GM12878 (cell line): ENCODE measurements around the gene ATP6V1G2. TPM values are rescaled to one million over a fixed set of nuclear protein-coding genes. Genes with fewer than 3 reads are reported as not detected.

Experiments
- ATAC-seq: fragments of 200-7000 bp; cut with Tn5 transposase; 3 replicates; pipeline ENCODE4 v1.9.1; 2020; ENCODE audit warnings: mild to moderate bottlenecking, moderate library complexity
- BruUV-seq: library from RNA; stranded (reverse); fragments of 400-500 nt; replicated peaks from 2 replicates; lab custom pipeline; 2021; lab: Mats Ljungman, UMichigan
- CTCF ChIA-PET: fragments of 300-600 bp; sonication (Branson Sonifier 250); formaldehyde crosslinking; extraction: SDS; loops from one replicate; lab custom pipeline; 2021; ENCODE audit warnings: inconsistent platforms; lab: Yijun Ruan, JAX
- POLR2A ChIA-PET: fragments of 350-600 bp; formaldehyde crosslinking; extraction: SDS; loops from one replicate; lab custom pipeline; 2021; ENCODE audit warnings: inconsistent platforms; lab: Charles Lee
- RAD21 ChIA-PET: fragments of 300-600 bp; sonication (Branson Sonifier 250); formaldehyde crosslinking; loops from one replicate; lab custom pipeline; 2023; ENCODE audit warnings: antibody characterized with exemption; ENCODE audit not compliant: unreplicated experiment; lab: Charles Lee
- SMC1A ChIA-PET: fragments of 300-600 bp; sonication (Branson Sonifier 250); formaldehyde crosslinking; loops from one replicate; lab custom pipeline; 2023; ENCODE audit not compliant: unreplicated experiment, uncharacterized antibody; lab: Charles Lee
- DNase-seq: peaks from one replicate; pipeline ENCODE4 v3.0.0-alpha.2; 2011; ENCODE audit warnings: low read depth, low spot score
- FAIRE-seq: peaks from 3 replicates; lab custom pipeline; 2011; peaks lifted over from hg19 to GRCh38; lab: Jason Lieb, UNC
- H2AFZ ChIP-seq: 2 replicates; pipeline ENCODE4 v1.6.0; 2011; ENCODE audit warnings: low read depth, low read length, control low read depth; ENCODE audit not compliant: control insufficient read depth
- H3K27ac ChIP-seq: 2 replicates; pipeline ENCODE4 v1.5.1; 2011; ENCODE audit warnings: control low read depth; ENCODE audit not compliant: control insufficient read depth, insufficient read depth
- H3K27me3 ChIP-seq, 2 experiments: replicated peaks in 1 of 2; 2 replicates each; pipeline versions ENCODE4 v1.6.0 to v1.6.1; 2011; ENCODE audit warnings: low read length in 1 of 2; ENCODE audit not compliant: control insufficient read depth in 2 of 2, insufficient read depth in 2 of 2
- H3K36me3 ChIP-seq, 2 experiments: 2 replicates each; pipeline ENCODE4 v1.5.1; 2011; ENCODE audit warnings: low read length in 1 of 2; ENCODE audit not compliant: control insufficient read depth in 2 of 2, insufficient read depth in 2 of 2
- H3K4me1 ChIP-seq: 2 replicates; pipeline ENCODE4 v1.6.1; 2011; ENCODE audit warnings: mild to moderate bottlenecking, low read length, moderate library complexity, mixed read lengths; ENCODE audit not compliant: control insufficient read depth, insufficient read depth
- H3K4me2 ChIP-seq: 2 replicates; pipeline ENCODE4 v1.6.0; 2011; ENCODE audit warnings: control low read depth; ENCODE audit not compliant: control insufficient read depth, insufficient read depth
- H3K4me3 ChIP-seq: fragments of 200-600 bp; sonication (generic); 2 replicates; pipeline ENCODE4 v1.5.1; 2016
- H3K79me2 ChIP-seq: 2 replicates; pipeline ENCODE4 v1.6.0; 2011; ENCODE audit warnings: low read length; ENCODE audit not compliant: control insufficient read depth, insufficient read depth
- H3K9ac ChIP-seq: 2 replicates; pipeline ENCODE4 v1.8.0; 2011; ENCODE audit warnings: low read length, control low read depth, mixed read lengths; ENCODE audit not compliant: control insufficient read depth, insufficient read depth
- H3K9me3 ChIP-seq: replicated peaks from 3 replicates; pipeline ENCODE4 v1.5.1; 2011; ENCODE audit warnings: mild to moderate bottlenecking, low read length; ENCODE audit not compliant: control insufficient read depth, insufficient read depth
- H4K20me1 ChIP-seq: 2 replicates; pipeline ENCODE4 v1.6.0; 2011; ENCODE audit not compliant: control insufficient read depth, insufficient read depth
- HCFC1 ChIP-seq: fragments of 150-350 bp; IDR thresholded peaks from 2 replicates; pipeline ENCODE4 v1.6.1; 2014; ENCODE audit warnings: low read length
- IKZF2 ChIP-seq, 2 experiments: fragments of 450-650 bp; IDR thresholded peaks; 2 replicates each; pipeline ENCODE4 v1.6.1; 2017; ENCODE audit warnings: mild to moderate bottlenecking in 2 of 2, moderate library complexity in 2 of 2
- JUND ChIP-seq: IDR thresholded peaks from 2 replicates; pipeline ENCODE4 v1.6.1; 2012; ENCODE audit warnings: low read depth, mild to moderate bottlenecking, low read length, improper control_type of control experiment, moderate library complexity
- LARP7 ChIP-seq: fragments of 450-650 bp; IDR thresholded peaks from 2 replicates; pipeline ENCODE4 v1.6.1; 2017; ENCODE audit warnings: mild to moderate bottlenecking
- NBN ChIP-seq: fragments of 450-650 bp; IDR thresholded peaks from 2 replicates; pipeline ENCODE4 v1.6.1; 2016
- PAX8 ChIP-seq: fragments of 450-650 bp; IDR thresholded peaks from 2 replicates; pipeline ENCODE4 v1.6.1; 2017; ENCODE audit warnings: mild to moderate bottlenecking, moderate library complexity
- POLR2A ChIP-seq: IDR thresholded peaks from 2 replicates; pipeline ENCODE4 v1.6.1; 2011; ENCODE audit warnings: low read depth, mild to moderate bottlenecking, low read length
- RB1 ChIP-seq: fragments of 450-650 bp; formaldehyde crosslinking; IDR thresholded peaks from 2 replicates; pipeline ENCODE4 v1.6.1; 2017; ENCODE audit warnings: mild to moderate bottlenecking, borderline replicate concordance
- SPI1 ChIP-seq: IDR thresholded peaks from 2 replicates; pipeline ENCODE4 v1.6.1; 2011; ENCODE audit warnings: low read depth, mild to moderate bottlenecking, low read length, moderate library complexity, borderline replicate concordance; ENCODE audit not compliant: insufficient read depth
- SREBF1 ChIP-seq: IDR thresholded peaks from 2 replicates; pipeline ENCODE4 v1.6.1; 2012; ENCODE audit warnings: mild to moderate bottlenecking, low read length
- STAT3 ChIP-seq: IDR thresholded peaks from 2 replicates; pipeline ENCODE4 v1.6.1; 2011; ENCODE audit warnings: low read depth, low read length, improper control_type of control experiment
- ZZZ3 ChIP-seq: IDR thresholded peaks from 2 replicates; pipeline ENCODE4 v1.6.1; 2011; ENCODE audit warnings: low read depth; ENCODE audit not compliant: control insufficient read depth, insufficient read length
- WGBS: methylation state at CpG from one replicate; pipeline ENCODE4 v1.1.6; 2016; ENCODE audit warnings: low lambda C conversion rate; ENCODE audit not compliant: insufficient replicate concordance, insufficient coverage; ENCODE audit errors: missing lambda C conversion rate; 5-methylcytosine and 5-hydroxymethylcytosine counted together
- in situ Hi-C: fragments of 300-500 bp; cut with MboI; formaldehyde crosslinking; loops from 9 replicates; pipeline ENCODE4 v1.14.3; 2018; ENCODE audit warnings: mixed read lengths
- intact Hi-C: fragments of 100-400 bp; cut with micrococcal nuclease; formaldehyde crosslinking; loops from one replicate; pipeline ENCODE4 v1.14.2; 2022; ENCODE audit not compliant: unreplicated experiment
- polyA plus RNA-seq, 11 experiments: library from polyadenylated mRNA; depleted of rRNA in 4 of 11; unstranded in 6 of 11; stranded (reverse) in 5 of 11; fragments of >200 nt; fragmentation: Nextera tagmentation in 4 of 11; fragmentation: Illumina TruSeq in 1 of 11; extraction: Ambion mirVana in 4 of 11; extraction: Trizol in 1 of 11; gene quantifications; 1 replicate in 1 of 11; 2 replicates in 10 of 11; pipeline versions ENCODE4 v1.2.1 to v1.2.3, GENCODE V29; 2011 to 2016; ENCODE audit warnings: inconsistent platforms in 2 of 11, missing spikeins in 2 of 11, low read depth in 1 of 11
- total RNA-seq, 4 experiments: library from RNA; depleted of rRNA in 3 of 4; stranded (reverse); fragments of >200 nt in 3 of 4; fragmentation: Illumina TruSeq in 1 of 4; extraction: Trizol in 1 of 4; gene quantifications; 2 replicates each; pipeline versions ENCODE4 v1.2.1 to v1.2.3, GENCODE V29; 2013 to 2021
- TF ChIP-seq, protein P1 (sequence below): fragments of 450-650 bp; IDR thresholded peaks from 2 replicates; pipeline ENCODE4 v1.6.1; 2017; ENCODE audit warnings: mild to moderate bottlenecking
- TF ChIP-seq, protein P2 (sequence below): fragments of 450-650 bp; IDR thresholded peaks from 2 replicates; pipeline ENCODE4 v1.6.1; 2017; ENCODE audit warnings: borderline replicate concordance
- TF ChIP-seq, protein P3 (sequence below): fragments of 150-350 bp; IDR thresholded peaks from 2 replicates; pipeline ENCODE4 v1.6.1; 2014; ENCODE audit warnings: mild to moderate bottlenecking, low read depth, low read length

Gene ATP6V1G2
- total and polyA plus RNA-seq, 10 of the 15 experiments (the other 5 are each of a cell fraction or from before 2014, with no cell fraction given) = 0.45 to 8.9 (median 2.8) TPM

DNA sequence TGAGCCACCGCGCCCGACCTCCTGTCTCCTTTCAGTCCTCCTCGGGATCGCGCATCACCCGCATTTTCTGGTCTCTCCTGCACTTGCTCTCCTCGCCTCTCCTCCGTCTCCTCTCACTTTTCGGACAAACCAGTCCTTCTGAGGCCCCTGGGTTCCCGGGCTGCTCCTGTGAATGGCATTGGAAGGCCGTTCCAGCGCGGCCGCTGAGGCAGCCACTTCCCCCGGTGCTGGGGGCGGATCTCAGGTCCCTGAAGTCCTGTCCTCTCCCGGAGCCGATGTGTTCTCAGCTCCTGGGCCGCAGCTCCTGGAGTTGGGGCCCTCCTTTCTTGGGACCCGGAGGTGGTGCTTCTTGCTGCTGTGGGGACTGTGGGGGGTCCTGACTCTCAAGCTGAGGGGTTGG is 47.7 kb downstream of the ATP6V1G2 start:
- Histone ChIP-seq H2AFZ (no peak overlapping the region), H3K9me3 (no peaks in the 10 kb centered on the region), H3K4me3 (peak overlapping the region; percentile 65), H3K4me2 (peak overlapping the region; percentile 69; the same call in 1 of the 2 replicates), H3K4me1 (0 out of 2 replicates have a peak, but pooled peaks cover 2% of the 10 kb centered on the region), H3K27me3 (no peaks in the 10 kb centered on the region), H3K27ac (no peak overlapping the region), H4K20me1 (no peaks in the 10 kb centered on the region), H3K79me2 (peaks cover 92% of the 10 kb centered on the region), H3K36me3 (no peaks in the 10 kb centered on the region), H3K9ac (peak overlapping the region; percentile 28; the same call in 1 of the 2 replicates)
- ATAC-seq (no peak), DNase-seq (no peak), FAIRE-seq (no peak)
- ChIA-PET POLR2A (interaction anchor here (0.6 to 1.2 kb wide), 2 partner anchors 10 to 99 kb away, joined by 4 to 6 read pairs; no protein-coding TSS in a partner anchor), CTCF (interaction anchor here (0.5 to 7.0 kb wide), 2 partner anchors 42 to 190 kb away, joined by 3 to 100 read pairs; partner anchors contain the start of gene DDX39B), RAD21 (interaction anchor here (5.7 kb wide), 1 partner anchor 42 kb away, joined by 72 read pairs; the partner anchor contains the start of gene DDX39B), SMC1A (interaction anchor here (0.9 kb wide), 1 partner anchor 99 kb away, joined by 3 read pairs; no protein-coding TSS in a partner anchor)
- 39% methylated on average over 21 of the region's 21 CpGs for WGBS
- TF ChIP-seq POLR2A (no peak), SREBF1 (no peak), PAX8 (no peak), NBN (no peak), ZZZ3 (no peak), LARP7 (no peak), RB1 (no peak), HCFC1 (no peak), IKZF2 (IDR thresholded peaks at IDR 0.05) (no peak), JUND (no peak), STAT3 (no peak), SPI1 (no peak)
- TF ChIP-seq, protein P1, sequence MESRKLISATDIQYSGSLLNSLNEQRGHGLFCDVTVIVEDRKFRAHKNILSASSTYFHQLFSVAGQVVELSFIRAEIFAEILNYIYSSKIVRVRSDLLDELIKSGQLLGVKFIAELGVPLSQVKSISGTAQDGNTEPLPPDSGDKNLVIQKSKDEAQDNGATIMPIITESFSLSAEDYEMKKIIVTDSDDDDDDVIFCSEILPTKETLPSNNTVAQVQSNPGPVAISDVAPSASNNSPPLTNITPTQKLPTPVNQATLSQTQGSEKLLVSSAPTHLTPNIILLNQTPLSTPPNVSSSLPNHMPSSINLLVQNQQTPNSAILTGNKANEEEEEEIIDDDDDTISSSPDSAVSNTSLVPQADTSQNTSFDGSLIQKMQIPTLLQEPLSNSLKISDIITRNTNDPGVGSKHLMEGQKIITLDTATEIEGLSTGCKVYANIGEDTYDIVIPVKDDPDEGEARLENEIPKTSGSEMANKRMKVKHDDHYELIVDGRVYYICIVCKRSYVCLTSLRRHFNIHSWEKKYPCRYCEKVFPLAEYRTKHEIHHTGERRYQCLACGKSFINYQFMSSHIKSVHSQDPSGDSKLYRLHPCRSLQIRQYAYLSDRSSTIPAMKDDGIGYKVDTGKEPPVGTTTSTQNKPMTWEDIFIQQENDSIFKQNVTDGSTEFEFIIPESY = no peak
- TF ChIP-seq, protein P2, sequence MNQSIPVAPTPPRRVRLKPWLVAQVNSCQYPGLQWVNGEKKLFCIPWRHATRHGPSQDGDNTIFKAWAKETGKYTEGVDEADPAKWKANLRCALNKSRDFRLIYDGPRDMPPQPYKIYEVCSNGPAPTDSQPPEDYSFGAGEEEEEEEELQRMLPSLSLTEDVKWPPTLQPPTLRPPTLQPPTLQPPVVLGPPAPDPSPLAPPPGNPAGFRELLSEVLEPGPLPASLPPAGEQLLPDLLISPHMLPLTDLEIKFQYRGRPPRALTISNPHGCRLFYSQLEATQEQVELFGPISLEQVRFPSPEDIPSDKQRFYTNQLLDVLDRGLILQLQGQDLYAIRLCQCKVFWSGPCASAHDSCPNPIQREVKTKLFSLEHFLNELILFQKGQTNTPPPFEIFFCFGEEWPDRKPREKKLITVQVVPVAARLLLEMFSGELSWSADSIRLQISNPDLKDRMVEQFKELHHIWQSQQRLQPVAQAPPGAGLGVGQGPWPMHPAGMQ = no peak
- TF ChIP-seq, protein P3, sequence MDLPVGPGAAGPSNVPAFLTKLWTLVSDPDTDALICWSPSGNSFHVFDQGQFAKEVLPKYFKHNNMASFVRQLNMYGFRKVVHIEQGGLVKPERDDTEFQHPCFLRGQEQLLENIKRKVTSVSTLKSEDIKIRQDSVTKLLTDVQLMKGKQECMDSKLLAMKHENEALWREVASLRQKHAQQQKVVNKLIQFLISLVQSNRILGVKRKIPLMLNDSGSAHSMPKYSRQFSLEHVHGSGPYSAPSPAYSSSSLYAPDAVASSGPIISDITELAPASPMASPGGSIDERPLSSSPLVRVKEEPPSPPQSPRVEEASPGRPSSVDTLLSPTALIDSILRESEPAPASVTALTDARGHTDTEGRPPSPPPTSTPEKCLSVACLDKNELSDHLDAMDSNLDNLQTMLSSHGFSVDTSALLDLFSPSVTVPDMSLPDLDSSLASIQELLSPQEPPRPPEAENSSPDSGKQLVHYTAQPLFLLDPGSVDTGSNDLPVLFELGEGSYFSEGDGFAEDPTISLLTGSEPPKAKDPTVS = no peak
- in situ Hi-C loops (no loop called here), intact Hi-C loops (loop anchor here (5.0 kb wide), 1 partner anchor 119 kb away; the partner anchor contains the start of gene AIF1)
- no TSS peak for BruUV-seq
